GM12872 (cell line): Measurements from ENCODE around the gene GNB5.

ENCODE experiments used
- TF ChIP-seq, protein P1 (sequence below): IDR thresholded peaks from 3 replicates; pipeline ENCODE4 v1.5.1; 2011; ENCODE audit warnings: low read depth, mild to moderate bottlenecking, low read length, moderate library complexity; ENCODE audit not compliant: insufficient read depth

Gene GNB5

DNA sequence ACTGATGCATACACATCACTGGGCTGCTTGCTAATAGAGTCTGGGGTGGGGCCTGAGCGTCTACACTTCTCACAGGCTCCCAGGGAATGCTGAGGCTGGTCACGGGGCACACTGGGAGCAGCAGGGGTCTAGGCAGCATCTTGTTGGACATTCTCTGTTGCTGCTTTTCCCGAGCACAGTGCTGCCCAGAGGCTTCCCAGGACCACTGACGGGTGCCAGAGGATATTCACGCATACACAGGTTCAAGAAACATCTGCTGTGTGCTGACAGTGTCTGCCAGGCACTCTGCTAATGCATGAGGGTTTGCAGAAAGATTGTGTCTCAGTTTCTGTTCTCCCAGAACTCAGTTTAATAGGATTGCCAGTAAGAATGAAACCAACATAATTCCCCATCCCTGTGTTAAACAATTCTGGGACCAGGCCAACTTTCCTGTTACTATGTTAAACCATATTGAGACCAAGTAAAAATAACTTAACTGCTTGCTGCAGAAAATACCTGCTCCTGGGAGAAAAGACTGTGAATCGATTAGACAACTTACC lies 54.7 kb downstream of the GNB5 start:
- TF ChIP-seq, protein P1, sequence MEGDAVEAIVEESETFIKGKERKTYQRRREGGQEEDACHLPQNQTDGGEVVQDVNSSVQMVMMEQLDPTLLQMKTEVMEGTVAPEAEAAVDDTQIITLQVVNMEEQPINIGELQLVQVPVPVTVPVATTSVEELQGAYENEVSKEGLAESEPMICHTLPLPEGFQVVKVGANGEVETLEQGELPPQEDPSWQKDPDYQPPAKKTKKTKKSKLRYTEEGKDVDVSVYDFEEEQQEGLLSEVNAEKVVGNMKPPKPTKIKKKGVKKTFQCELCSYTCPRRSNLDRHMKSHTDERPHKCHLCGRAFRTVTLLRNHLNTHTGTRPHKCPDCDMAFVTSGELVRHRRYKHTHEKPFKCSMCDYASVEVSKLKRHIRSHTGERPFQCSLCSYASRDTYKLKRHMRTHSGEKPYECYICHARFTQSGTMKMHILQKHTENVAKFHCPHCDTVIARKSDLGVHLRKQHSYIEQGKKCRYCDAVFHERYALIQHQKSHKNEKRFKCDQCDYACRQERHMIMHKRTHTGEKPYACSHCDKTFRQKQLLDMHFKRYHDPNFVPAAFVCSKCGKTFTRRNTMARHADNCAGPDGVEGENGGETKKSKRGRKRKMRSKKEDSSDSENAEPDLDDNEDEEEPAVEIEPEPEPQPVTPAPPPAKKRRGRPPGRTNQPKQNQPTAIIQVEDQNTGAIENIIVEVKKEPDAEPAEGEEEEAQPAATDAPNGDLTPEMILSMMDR, result no peak

DNA sequence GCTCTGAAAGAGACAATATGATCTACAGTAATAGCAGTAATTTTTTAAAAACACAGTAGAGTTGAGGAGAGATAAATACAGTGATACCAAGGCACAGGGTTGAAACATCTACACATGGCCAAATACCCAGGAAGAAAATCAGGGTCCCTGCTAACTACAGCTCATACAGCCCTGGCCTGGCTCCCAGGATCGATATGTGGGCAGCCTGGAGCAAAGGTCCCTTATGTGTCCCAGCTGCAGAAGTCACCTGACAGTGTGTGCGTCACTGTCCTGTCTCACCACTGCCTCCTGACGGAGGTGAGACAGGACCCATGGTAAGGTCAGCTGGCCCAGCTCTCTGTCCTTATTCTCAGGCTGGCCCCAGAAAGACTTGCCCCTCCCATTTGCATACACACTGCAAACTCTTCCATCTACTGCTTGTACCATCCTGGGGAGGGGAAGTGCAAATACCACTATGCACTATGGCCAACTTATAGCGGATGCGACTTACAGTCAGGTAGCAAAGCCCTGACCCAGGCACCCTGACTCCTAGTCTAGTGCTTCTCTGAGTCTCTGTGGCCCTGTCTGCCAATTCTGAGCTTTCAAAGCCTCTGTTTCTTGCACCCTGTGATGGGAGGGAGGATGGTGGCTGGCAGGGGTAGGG lies 56.6 kb downstream of the GNB5 start:
- TF ChIP-seq, protein P1, result no peak

DNA sequence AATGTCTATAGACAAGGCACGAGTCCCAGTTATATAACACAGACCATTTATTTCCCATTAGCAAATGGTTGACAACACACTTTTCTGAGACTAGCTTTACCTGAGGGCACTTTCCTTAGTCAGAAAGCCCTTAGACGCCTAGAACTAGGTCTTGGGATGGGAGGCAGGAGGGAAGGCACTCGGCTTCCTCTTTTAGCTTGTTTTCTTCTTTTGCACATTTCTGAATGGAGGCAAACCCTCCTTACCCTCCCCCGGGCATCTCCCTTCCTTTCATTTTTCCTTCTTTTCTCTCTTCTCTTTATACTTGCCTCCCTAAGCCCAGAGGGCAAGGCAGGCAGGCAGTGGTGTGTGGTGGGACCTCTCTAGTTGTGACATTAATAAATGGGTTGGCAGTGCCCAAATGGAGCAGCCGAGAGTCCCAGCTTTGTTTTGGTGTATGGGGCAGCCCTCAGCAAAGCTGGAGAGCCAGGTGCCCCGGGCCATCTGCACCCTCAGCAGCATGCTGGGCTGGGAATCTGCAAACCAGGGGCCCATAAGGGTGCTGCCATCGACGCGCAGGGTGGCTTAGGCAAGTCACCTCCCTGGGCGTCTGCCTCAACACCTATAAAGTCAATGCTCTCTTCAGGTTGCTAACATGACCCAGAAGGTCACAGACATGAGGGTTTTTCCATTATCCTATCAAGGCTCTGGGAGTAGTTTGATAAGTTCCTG lies 57.5 kb downstream of the GNB5 start:
- TF ChIP-seq, protein P1, result no peak

DNA sequence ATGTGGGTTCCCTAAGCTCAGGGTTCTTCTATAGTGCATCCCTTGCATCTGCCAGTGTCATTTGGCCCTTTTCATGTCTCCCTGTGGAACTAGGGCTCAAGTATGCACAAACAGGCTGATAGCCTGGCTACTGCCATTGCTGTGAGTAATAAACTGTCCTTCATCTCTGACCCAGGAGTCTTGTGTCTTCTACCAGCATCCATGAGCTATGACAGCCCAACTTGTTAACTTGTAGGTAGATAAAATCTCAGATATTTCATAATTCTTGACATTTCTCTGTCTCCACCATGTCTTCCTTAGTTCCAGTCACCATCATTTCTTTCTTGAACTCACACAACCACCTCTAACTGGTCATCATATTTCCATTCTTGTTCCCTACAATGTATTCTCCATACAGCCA lies 59.1 kb downstream of the GNB5 start:
- TF ChIP-seq, protein P1, result no peak

DNA sequence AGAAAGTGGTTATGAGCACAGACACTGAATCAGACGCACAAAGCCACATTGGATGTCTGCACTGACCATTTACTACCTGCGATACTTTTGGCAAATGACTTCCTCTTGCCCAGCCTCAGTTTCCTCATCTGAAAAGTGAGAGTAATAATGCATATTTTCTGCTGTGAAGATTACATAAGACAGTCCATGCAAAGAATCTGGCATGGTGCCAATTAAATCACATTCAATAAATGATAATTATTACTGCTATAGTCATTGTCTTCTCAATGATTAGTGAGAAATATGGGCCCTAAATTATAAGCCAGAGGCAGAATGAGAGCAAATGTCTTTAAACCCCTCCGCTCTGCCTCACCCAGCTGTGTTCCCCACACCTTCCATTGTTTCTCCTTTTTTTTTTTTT lies 62.6 kb downstream of the GNB5 start:
- TF ChIP-seq, protein P1, result no peak

DNA sequence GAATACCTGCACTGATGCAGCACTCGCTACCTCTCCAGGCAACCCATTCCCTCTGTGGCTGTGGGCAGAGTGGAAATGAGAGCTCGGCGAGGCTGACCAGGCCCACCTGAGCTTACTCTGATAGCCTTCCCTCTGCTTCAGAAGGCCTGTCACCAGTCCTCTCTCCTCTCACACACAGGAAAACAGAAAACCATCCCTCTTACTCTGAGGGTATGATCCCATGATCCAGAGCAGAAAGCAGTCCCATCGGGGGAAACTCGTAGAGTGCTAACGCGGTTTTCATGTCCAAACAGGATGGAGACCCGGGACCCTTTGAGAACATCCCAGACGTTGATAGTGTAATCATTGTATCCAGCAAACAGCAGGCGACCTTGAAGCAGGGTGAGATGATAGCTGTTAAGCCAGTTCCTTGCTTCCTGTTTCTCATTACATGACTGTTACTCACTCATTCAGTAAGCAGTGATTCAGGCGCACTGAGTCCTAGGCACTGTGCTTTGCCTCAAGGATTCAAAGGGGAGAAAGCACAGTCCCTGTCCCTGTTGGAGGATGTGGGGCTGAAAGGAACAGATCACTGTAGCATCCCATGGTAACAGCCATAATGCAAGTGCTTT lies 66.8 kb downstream of the GNB5 start:
- TF ChIP-seq, protein P1, result no peak

DNA sequence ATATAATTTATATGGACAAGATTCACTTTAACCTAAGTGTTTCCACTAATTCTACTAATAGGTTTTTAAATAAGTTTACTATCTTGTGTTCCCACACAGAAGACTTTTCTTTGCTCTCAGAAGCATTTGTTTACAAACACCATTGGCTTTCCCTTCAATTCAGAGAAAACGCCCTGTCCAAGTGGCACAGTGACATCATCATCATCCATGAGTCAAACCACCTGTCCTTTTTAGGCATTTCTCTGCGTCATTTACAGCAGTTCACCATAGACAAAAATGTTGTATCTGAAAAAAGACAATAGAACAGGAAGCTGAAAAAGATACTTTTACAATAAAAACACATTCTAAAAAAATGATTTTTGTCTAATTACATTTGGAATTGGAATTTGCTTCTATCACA lies 69.3 kb downstream of the GNB5 start:
- TF ChIP-seq, protein P1, result no peak
